ENCODE measurements around the gene MB21D2.

GRCh38 chr3:192933779-192934460 lies 16.3 kb upstream of the MB21D2 start:
- TF ChIP-seq CTCF (IDR thresholded peaks at IDR 0.05 in 8 of 11, conservative IDR thresholded peaks at IDR 0.05 in 3 of 11) = no peak
- no peak for TF ChIP-seq POLR2A (IDR thresholded peaks at IDR 0.05)
